Lower leg skin (tissue), 3 donors: ENCODE data around the gene POMT2.

Experiments used
- CTCF ChIP-seq, 3 donors: fragments of 450-650 bp; IDR thresholded peaks; one replicate each; pipeline ENCODE4 v1.5.1; 2016; ENCODE audit warnings: antibody characterized with exemption in 3 of 3, mild to moderate bottlenecking in 3 of 3, moderate library complexity in 2 of 3
- POLR2A ChIP-seq, 2 donors: fragments of 450-650 bp; IDR thresholded peaks; one replicate each; pipeline ENCODE4 v1.6.1; 2016 to 2017; ENCODE audit warnings: antibody characterized with exemption in 2 of 2, mild to moderate bottlenecking in 1 of 2, moderate library complexity in 1 of 2

GRCh38 chr14:77344377-77344996, 23.8 kb upstream of the POMT2 start:
- TF ChIP-seq CTCF (IDR thresholded peaks at IDR 0.05): no peak
- no peak for TF ChIP-seq POLR2A (IDR thresholded peaks at IDR 0.05)
